MM.1S (cell line): ENCODE measurements around the gene KIRREL1.

Experiments
- CTCF ChIP-seq: fragments of 300-600 bp; sonication (generic); IDR thresholded peaks from 2 replicates; pipeline ENCODE4 v1.5.1; 2016; ENCODE audit warnings: antibody characterized with exemption, low read length, mixed read lengths
- EZH2 ChIP-seq: fragments of 300-600 bp; sonication (generic); optimal IDR thresholded peaks from 2 replicates; pipeline ENCODE3; 2017; ENCODE audit warnings: low read depth, mild to moderate bottlenecking, antibody characterized with exemption, low read length, mixed read lengths

GRCh38 chr1:158040323-158040722 lies 46.9 kb downstream of the KIRREL1 start:
- TF ChIP-seq CTCF (no peak), EZH2 (no peak)
